ENCODE data around the gene A2M.

A2M gene

GRCh38 chr12:9099552-9100190 lies 16.0 kb downstream of the A2M start:
- no peak for DNase-seq (ENCODE audit: low read depth)

GRCh38 chr12:9098463-9099026 lies 17.2 kb downstream of the A2M start:
- DNase-seq (ENCODE audit: low read depth) = no peak

GRCh38 chr12:9098115-9098452 lies 17.6 kb downstream of the A2M start:
- no peak for DNase-seq (ENCODE audit: low read depth)

- DNase-seq (ENCODE audit: low read depth) = no peak
Observed at GRCh38 chr12:9096563-9097176, 19.0 kb downstream of the A2M start.

- DNase-seq (ENCODE audit: low read depth) = no peak
Observed at GRCh38 chr12:9095322-9095721, 20.4 kb downstream of the A2M start.

GRCh38 chr12:9094512-9095206 lies 21.1 kb downstream of the A2M start:
- no peak for DNase-seq (ENCODE audit: low read depth)

GRCh38 chr12:9091891-9092598 lies 23.7 kb downstream of the A2M start:
- DNase-seq (ENCODE audit: low read depth) = no peak

GRCh38 chr12:9090220-9090619 lies 25.5 kb downstream of the A2M start:
- no peak for DNase-seq (ENCODE audit: low read depth)

- DNase-seq (ENCODE audit: low read depth) = no peak
Observed at GRCh38 chr12:9087087-9087835, 28.5 kb downstream of the A2M start.

- DNase-seq (ENCODE audit: low read depth) = no peak
Observed at GRCh38 chr12:9086087-9086486, 29.6 kb downstream of the A2M start.

- DNase-seq (ENCODE audit: low read depth) = no peak
Observed at GRCh38 chr12:9084417-9084816, 31.3 kb downstream of the A2M start.

GRCh38 chr12:9083793-9084192 lies 31.9 kb downstream of the A2M start:
- no peak for DNase-seq (ENCODE audit: low read depth)

- no peak for DNase-seq (ENCODE audit: low read depth)
Observed at GRCh38 chr12:9081667-9082427, 33.9 kb downstream of the A2M start.

- no peak for DNase-seq (ENCODE audit: low read depth)
Observed at GRCh38 chr12:9079883-9080675, 35.6 kb downstream of the A2M start.

GRCh38 chr12:9079082-9079481 lies 36.6 kb downstream of the A2M start:
- no peak for DNase-seq (ENCODE audit: low read depth)

- no peak for DNase-seq (ENCODE audit: low read depth)
Observed at GRCh38 chr12:9077152-9078031, 38.3 kb downstream of the A2M start.

GRCh38 chr12:9076733-9077132 lies 39.0 kb downstream of the A2M start:
- DNase-seq (ENCODE audit: low read depth) = no peak

GRCh38 chr12:9075138-9075535 lies 40.6 kb downstream of the A2M start:
- DNase-seq (ENCODE audit: low read depth) = no peak

- no peak for DNase-seq (ENCODE audit: low read depth)
Observed at GRCh38 chr12:9074484-9075137, 41.1 kb downstream of the A2M start.
